ENCODE measurements around the gene GRM4.

GRCh38 chr6:33990061-33990541 lies 155.8 kb downstream of the GRM4 start:
- TF ChIP-seq SUZ12 (IDR thresholded peaks at IDR 0.05; ENCODE audit: unreplicated experiment) (no peak), CREM (IDR thresholded peaks at IDR 0.05; ENCODE audit: low read depth) (no peak), BHLHE40 (IDR thresholded peaks at IDR 0.05; ENCODE audit: borderline replicate concordance in 1 of 2, low read depth in 2 of 2, low read length in 1 of 2) (no peak)
- TF ChIP-seq, protein P1, sequence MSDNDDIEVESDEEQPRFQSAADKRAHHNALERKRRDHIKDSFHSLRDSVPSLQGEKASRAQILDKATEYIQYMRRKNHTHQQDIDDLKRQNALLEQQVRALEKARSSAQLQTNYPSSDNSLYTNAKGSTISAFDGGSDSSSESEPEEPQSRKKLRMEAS (IDR thresholded peaks at IDR 0.05; ENCODE audit: low read depth, low read length), result no peak

Measured in GM12878 (cell line).